HG03457 (cell line): ENCODE measurements around the gene ATCAY.
"Not testable (repeated sequence)": the region's sequence is repeated elsewhere in the genome, so short reads cannot be mapped to it uniquely, and the experiment has no call there.

ENCODE experiments used
- ATAC-seq: cut with Tn5 transposase; IDR thresholded peaks from one replicate; pipeline ENCODE4 v1.9.1; 2021; ENCODE audit warnings: moderate number of reproducible peaks; ENCODE audit not compliant: unreplicated experiment

The ATCAY gene

DNA sequence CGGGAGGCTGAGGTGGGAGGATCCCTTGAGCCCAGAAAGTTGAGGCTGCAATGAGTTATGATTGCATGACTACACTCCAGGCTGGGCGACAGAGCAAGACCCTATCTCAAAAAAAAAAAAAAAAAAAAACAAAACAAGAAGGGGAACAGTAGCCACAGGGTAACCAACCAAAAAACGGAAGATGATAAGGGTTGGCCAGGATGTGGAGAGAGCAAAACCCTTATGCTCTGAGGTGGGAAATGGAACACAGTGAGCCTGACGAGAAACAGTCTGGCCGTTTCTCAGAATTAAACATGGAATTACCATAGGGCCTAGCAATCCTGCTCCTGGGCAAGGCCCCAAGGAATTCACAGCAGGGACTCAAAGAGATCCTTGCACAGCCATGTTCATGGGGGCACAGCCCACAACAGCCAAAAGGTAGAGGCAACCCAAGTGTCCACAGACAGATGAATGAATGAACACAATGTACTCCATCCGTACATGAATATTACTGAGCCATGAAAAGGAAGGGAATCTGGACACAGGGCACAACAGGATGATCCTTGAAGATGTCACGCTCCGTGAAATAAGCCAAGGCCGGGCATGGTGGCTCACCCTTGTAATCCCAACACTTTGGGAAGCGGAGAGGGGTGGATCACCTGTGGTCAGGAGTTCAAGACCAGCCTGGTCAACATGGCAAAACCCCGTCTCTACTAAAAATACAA is 63.7 kb downstream of the ATCAY start:
- ATAC-seq = no peak

DNA sequence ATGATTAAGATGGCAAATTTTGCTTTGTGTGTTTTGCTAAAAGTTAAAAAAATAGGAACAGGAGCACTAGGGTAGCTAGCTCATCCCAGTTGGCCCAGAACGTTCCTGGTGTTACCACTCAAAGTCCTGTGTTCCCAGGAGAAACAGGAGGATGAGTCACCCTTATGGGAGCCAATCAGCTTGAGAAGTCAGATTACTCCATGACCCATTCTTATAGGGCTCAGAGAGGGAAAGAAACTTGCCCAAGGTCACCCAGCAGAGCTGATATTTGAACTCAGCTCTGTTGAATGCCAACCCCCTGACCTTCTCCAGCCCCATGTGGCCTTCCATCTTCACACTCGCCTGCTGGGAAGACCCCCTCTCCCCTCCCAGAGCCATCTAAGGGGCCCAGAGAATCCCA is 65.4 kb downstream of the ATCAY start:
- no peak for ATAC-seq

DNA sequence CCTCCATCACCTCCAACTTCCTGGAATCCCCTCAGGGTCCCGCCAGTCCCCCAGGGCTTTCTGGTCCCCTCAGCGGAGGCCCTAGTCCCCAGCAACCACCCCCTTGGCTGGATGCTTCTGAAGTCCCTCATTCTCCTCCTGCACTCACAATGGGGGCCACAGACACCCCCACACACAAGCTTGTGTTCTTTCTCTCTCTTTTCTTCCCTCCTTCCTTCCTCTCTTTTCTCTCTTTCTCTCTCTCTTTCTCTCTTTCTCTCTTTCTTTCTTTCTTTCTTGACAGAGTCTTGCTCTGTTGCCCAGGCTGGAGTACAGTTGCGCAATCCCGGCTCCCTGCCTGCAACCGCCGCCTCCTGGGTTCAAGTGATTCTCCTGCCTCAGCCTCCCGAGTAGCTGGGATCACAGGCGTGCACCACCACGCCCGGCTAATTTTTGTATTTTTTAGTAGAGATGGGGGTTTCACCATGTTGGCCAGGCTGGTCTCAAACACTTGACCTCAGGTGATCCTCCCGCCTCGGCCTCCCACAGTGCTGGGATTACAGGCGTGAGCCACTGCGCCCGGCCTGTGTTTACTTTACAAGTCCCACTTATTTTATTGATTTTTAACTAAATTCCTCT is 66.9 kb downstream of the ATCAY start:
- not testable (repeated sequence) for ATAC-seq

DNA sequence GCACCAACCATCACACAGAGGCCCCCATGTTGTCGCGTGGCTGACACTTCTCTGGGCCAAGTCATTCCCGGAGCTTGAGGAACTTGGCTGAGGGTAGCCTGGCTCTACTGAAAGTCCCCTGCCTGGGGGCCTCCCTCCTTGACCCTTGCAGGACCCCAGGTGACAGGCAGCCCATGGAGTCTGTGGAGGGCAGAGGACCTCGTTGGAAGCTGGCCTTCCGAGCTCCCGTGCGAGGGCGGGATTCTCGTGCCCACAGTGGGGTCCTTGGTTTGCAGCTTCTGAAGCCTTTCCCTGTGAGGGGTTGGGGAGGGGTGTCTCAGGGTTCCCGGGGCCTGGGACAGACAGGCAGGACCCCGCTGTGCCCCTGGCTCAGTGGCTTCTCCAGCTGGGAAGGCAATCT is 68.8 kb downstream of the ATCAY start:
- no peak for ATAC-seq

DNA sequence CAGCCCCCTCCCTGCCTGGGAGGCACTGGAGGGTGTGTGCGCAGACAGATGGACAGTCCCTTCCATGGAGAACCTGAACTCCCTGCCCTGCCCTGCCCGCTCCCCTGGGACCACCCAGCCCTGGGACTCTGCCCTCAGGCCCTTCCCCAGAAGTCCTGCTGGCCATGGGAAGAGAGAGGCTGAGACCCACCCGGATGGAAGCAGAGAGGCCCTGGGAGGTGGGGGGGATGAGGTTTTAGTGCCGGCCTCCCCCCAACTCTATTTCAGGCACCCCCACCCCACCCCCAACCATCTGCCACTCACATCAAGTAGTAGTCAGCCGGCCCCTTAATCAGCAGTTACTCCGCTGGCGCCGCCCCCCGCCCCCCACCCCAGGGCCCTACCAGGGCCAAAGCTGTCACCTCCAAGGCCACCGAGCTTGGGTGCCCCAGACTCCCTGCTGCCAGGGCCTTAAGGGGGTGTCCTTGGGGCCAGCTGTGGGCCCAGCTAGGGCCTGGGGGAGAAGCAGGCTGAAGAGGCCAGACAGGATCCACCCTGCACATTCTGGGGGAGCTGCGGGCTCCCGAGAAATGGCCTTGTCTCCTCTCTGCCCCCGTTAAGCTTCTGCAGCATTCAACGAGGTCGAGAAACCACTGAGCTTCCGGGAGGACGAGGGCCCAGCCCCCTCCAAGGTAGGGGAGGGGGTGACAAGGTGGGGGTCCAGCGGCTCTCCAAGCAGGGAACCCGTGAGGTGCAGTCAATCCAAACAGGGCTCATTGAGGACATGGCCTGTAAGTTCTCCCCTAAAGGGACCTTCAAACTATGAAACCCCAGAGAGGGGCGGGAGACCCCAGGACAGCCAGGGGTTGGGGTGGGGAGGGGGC is 69.7 kb downstream of the ATCAY start:
- no peak for ATAC-seq

DNA sequence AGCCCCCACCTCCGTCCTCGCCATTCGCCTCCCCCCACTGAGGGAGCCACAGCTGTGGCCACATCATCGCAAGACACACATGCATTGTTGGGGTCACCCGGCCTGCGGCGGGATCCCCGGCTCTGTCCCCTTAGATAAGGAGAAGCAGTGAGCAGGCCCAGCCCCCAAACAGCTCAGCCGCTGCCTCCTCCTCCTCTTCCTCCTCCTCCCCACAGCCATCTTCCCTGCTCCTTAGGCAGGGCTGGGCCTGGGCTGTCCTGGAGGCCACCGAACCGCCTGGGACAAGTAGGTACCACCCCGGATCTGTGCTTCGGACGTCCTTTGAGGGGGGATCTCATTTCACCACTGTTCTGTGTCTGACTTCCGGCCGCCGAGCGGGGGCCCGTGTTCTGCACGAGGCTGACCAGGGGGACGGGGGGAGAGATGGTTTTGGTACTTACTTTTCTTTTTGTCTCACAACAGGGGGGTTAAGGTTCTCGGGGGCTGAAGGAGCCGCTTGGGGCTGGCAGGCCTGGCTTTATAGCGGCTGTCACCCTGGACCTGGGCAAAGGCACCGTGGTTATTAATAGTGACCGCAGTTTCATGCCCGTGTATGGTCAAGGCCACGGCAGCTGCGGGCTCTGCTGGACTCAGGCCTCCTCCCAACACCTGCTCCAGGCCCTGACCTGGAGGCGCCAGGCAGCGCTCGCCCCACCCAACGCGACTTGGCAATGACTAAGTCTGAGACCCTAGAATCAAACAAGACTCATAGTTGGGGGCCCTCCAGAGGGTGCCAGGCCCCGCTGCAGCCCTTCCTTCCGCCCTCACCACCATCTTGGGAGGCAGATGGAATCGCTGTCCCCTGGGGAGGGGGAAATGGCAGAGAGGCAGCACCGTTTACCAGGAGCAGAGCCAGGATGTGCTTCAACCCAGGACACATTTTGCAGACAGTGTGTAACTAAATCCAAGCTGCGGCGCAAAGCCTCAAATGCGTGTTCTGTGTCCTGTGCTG is 70.7 kb downstream of the ATCAY start:
- no peak for ATAC-seq

DNA sequence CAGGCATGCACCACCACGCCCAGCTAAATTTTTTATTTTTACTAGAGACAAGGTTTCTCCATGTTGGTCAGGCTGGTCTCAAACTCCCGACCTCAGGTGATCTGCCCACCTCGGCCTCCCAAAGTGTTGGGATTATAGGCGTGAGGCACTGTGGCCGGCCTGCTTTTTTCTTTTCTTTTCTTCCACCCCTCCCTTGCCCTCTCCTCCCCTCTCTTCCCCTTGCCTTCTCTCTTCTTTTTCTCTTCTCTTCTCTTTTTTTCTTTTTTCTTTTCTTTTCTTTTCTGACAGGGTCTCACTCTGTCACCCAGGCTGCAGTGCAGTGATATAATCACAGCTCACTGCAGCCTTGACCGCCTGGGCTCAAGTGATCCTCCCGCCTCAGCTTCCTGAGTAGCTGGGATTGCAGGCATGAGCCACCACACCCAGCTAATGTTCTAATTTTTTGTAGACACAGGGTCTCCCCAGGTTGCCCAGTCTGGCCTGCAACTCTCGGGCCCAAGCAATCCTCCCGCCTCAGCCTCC is 72.3 kb downstream of the ATCAY start:
- ATAC-seq = not testable (repeated sequence)

DNA sequence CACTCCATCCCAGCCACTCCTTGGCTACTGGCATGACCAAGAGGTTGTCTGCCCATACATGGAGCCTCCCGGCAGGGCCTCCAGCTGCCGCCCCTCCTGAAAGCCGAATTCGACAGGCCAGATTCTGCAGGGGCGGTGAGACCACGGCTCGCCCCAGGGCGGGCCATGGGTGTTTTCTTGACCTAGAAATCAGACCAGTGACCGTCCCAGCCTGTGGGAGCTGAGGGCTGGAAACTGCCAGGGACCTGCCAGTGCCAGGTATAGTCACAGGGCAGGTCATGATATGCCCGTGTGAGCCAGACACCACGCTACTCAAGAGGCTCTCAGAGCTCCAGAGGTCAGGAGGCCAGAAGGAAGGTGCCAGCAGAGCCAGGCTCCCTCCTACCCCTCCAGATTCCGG is 73.6 kb downstream of the ATCAY start:
- no peak for ATAC-seq

DNA sequence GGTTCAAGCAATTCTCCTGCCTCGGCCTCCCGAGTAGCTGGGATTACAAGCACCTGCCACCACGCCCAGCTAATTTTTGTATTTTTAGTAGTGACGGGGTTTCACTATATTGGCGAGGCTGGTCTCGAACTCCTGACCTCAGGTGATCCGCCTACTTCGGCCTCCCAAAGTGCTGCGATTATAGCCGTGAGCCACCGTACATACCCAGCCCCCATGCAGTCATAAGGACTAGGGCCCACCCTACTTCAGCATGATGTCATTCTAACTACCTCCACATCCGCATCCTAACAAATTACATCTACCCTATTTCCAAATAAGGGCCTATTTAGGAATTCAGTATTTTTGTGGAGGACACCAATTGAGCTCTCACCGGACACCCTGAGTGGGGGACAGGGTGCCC is 74.8 kb downstream of the ATCAY start:
- not testable (repeated sequence) for ATAC-seq

DNA sequence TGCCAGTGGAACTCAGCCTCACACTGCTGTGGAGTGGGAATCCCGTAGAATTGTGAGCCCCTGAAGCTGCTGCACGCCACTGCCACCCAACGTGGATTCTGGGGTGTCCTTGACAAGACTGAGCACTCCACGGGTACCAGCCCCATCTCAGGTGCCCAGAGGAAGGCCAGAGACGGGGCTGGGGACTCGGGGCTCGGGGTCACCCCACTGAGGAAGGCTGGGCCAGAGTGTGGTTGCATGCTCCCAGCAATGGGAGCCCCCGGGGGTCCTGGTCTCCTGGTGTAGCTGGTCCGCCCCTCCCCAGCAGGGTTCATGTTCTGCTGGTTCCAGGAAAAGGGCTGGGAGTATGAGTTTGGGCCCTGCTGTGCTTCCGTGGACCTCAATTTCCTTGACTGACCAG is 75.2 kb downstream of the ATCAY start:
- ATAC-seq = no peak

DNA sequence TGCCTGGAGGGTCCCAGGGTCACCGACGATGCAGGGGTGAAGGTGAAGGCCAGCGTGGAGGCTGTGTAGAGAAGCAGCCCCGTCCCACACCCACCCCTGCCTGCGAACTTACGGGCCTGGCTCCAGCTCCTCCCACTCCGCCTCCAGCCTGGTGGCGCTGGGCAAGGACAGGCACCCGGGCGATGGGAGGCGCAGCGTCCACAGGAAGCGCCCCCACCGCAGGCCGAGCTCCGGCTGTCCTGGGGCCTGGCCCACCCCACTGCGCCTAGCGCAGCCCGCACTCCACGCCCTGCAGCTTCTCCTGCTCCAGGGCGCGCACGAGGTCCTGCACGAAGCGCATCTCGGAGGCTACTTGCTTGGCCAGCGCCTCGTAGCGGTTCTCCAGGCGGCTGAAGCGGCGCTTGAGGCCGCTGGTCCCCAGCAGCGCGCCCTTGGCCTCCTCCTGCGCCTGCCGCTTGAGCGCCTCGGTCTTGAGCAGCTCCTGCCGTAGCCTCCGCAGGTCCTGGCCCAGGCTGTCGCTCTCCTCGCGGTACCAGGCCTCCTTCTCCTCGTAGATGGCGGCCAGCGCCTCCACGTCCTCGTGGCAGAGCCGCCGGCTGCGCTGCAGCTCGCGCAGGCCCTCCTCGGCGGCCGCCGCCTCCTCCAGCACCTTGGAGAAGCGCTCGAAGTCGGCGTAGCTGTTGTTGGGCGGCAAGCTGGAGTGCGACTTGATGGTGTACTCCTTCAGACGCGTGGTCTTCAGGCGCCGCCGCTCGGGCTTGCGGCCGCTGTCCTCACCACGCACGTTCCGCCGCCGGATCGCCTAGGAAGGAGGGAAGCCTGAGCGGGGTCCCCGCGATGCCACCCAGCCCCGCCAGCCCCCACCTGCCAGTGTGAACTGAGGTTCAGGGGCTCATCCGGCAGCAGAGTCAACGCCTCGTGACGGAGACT is 78.6 kb downstream of the ATCAY start:
- no peak for ATAC-seq

DNA sequence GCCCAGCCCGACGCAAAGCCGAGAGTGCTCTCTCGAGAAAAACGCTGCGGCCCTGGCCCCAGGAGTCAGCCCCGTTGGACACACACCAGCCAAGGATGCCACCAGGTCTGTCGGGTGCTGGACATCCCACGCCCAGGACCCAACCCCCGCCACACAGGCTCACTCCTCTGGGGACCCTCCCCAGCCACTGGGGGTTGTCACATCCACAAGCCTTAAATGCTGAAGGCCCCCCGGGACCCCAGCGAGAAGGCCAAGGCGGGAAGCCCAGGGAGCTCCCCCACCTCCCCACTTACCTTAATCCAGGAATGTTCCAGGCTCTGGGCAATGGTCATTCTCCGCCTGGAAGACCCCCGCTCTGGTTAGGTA is 79.3 kb downstream of the ATCAY start:
- ATAC-seq = no peak

DNA sequence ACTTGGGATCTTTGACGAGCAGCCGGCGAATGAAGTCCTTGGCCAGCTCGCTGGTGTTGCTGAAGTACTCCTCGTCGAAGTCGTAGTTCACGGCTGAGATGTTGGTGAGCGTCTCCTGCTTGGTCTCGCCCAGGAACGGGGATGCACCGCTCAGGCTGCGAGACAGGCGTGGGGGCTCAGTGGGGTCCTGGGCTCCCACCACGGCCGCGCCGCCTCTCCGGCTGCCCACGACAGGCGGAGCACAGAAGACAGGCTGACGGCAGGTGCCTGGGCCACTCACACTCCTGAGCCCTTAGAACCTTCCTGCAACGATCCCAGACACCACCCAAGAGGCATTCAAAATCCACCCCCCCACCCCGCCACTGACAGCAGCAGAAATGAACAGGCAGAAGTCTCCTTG is 80.5 kb downstream of the ATCAY start:
- ATAC-seq = no peak

DNA sequence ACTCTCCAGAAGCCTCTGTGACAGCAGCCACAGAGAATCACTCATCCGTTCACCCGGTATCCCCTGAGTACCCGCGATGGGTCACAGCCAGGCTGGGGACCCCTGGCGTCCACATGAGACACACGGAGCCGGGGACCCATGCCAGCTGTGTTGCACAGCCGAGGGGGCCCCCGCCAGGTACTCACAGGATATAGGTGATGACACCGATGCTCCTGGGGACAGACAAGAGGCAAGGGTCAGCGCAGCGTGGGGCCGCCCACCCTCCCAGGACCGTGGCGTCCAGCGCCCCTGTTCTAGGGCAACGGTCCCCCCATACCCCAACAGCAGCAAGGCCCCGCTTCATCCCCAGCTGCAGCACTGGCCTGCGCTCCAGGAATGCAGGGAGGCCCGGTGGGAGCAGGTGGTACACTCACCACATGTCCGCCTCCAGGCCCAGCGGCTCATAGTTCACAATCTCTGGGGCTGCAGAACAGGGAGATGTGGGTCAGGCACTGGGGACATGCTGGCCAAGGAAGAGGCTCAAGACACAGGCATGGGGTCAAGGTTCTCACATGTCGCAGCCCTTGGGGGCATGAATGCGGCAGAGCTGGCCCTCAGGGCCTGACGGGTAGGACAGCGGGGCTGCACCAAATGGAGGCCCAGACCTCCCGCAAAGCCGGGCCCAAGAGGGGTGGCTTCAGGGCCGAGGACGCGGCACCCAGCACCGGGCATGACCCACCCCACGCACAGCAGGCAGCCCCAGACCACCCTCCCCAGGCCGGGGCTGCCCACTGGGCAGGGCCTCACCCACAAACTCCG is 83.2 kb downstream of the ATCAY start:
- no peak for ATAC-seq

DNA sequence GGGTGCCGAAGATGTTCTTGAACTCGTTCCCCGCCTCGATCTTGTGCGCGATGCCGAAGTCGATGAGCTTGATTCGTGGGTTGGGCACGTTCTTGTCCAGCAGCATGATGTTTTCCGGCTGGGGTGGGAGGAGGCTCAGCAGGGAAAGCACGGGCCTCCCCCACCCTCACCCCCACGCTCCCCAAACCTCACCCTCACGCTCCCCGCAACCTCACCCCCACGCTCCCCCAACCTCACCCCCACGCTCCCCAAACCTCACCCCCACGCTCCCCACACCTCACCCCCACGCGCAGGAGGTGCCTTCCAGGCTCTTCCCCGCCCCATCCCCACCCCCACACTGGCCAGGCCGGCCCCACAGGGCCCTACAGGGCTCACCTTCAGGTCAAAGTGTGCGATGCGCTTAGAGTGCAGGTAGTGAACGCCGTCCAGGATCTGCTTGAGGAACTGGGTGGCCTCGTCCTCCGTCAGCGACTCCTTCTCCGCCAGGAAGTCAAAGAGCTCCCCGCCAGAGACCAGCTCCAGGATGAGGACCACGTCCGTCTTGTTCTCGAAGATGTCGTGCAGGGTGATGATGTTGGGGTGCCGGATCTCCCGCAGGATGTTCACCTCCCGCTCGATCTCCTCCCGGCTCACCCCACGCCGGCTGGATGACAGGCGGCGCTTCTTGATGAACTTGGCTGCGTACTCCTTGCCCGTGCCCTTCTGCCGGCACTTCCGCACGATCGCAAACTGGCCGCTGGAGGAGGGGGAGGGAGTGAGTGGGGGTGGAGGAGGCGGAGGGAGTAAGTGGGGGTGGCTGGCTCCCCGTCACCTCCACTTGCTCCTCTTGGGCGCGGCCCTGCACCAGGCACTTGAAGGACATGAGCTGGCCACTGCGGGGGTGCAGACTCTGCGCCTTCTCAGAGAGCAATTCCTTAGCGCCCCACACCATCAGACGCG is 84.0 kb downstream of the ATCAY start:
- no peak for ATAC-seq

DNA sequence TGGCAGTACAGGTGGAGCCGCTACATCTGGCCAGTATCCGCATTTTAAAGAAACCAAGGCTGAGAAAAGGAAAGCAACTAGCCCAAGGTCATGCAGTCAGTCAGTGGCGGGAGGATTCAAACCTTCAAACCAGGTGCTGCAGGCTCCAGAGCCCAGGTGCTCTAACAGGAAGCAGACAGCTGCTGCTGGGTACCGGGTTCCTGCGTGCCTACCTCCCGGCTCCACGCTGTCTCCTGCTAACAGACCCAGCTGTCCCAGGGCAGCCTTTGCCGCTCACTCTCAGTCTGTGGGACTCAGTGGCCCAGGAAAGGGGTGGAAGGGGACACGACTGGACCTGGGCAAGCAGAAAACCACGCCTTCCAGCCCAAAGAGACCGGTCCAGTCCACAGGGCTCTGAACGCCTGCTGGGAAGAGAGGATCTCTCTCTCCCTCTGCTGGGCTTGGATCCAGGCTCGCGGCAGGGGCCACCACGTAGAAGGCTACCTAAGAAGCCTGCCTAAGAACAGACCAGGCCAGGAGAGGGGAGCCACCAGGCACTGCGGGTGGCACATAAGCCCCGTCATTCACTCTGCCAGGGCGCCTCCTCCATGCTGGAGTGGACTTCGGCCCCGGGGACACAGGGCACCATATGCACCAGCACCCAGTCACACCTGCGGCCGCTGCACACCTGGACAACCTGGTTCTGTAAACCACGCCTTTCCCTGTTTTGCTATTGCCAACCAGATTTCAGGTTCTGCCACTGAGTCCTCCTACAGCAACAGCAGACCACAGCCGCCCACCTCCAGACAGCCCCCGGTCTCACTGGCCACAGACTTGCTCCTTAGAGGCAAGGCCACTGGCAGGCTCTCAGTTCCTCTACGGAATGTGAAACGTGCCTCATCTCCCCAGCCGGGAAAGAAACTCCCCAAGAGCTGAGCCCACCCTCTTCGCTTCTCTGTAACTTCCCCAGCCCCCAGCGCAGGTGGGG is 85.8 kb downstream of the ATCAY start:
- ATAC-seq = no peak
